MM.1S (cell line): ENCODE data around the gene CALCOCO2.

Source experiments
- CTCF ChIP-seq: fragments of 300-600 bp; sonication (generic); IDR thresholded peaks from 2 replicates; pipeline ENCODE4 v1.5.1; 2016; ENCODE audit warnings: antibody characterized with exemption, low read length, mixed read lengths
- EZH2 ChIP-seq: fragments of 300-600 bp; sonication (generic); optimal IDR thresholded peaks from 2 replicates; pipeline ENCODE3; 2017; ENCODE audit warnings: low read depth, mild to moderate bottlenecking, antibody characterized with exemption, low read length, mixed read lengths
- EZH2phosphoT487 ChIP-seq: fragments of 300-600 bp; sonication (generic); IDR thresholded peaks from 2 replicates; pipeline ENCODE4 v1.6.1; 2018; ENCODE audit warnings: antibody characterized with exemption, low read length

- TF ChIP-seq CTCF: no peak
- TF ChIP-seq EZH2phosphoT487: no peak
- TF ChIP-seq EZH2: no peak
Measured at GRCh38 chr17:48792033-48792798, 38.6 kb upstream of the CALCOCO2 start.
